Bronchial epithelial cell (primary cell): ENCODE measurements around the gene CTAGE1. TPM values are rescaled to one million over a fixed set of nuclear protein-coding genes. Genes with fewer than 3 reads are reported as not detected.
A peak's percentile ranks its signal among the peaks of the same experiment; 100 is the strongest.

Source experiments
- DNase-seq: peaks from one replicate; pipeline ENCODE4 v3.0.0-alpha.2; 2010; ENCODE audit warnings: low read depth
- FAIRE-seq: peaks from 2 replicates; lab custom pipeline; 2011; peaks lifted over from hg19 to GRCh38; lab: Jason Lieb, UNC
- H3K27me3 ChIP-seq: 2 replicates; pipeline ENCODE4 v1.5.1; 2011; ENCODE audit warnings: low read length; ENCODE audit not compliant: control insufficient read depth, insufficient read depth
- H3K36me3 ChIP-seq: 2 replicates; pipeline ENCODE4 v1.5.1; 2011; ENCODE audit warnings: low read length; ENCODE audit not compliant: control insufficient read depth, insufficient read depth
- H3K4me3 ChIP-seq: 2 replicates; pipeline ENCODE4 v1.5.1; 2011; ENCODE audit warnings: mild to moderate bottlenecking, low read depth, low read length, control low read depth
- total RNA-seq: library from RNA; depleted of rRNA; stranded (reverse); fragments of >200 nt; gene quantifications from 2 replicates; pipeline ENCODE4 v1.2.1, GENCODE V29; 2014
- TF ChIP-seq, protein P1 (sequence below): IDR thresholded peaks from 2 replicates; pipeline ENCODE4 v1.5.1; 2011; ENCODE audit warnings: mild to moderate bottlenecking, moderate library complexity, low read length, control low read depth, inconsistent platforms; ENCODE audit not compliant: insufficient read depth, severe bottlenecking

CTAGE1 gene
- total RNA-seq, 1 donor from 2014 or later = not detected

DNA sequence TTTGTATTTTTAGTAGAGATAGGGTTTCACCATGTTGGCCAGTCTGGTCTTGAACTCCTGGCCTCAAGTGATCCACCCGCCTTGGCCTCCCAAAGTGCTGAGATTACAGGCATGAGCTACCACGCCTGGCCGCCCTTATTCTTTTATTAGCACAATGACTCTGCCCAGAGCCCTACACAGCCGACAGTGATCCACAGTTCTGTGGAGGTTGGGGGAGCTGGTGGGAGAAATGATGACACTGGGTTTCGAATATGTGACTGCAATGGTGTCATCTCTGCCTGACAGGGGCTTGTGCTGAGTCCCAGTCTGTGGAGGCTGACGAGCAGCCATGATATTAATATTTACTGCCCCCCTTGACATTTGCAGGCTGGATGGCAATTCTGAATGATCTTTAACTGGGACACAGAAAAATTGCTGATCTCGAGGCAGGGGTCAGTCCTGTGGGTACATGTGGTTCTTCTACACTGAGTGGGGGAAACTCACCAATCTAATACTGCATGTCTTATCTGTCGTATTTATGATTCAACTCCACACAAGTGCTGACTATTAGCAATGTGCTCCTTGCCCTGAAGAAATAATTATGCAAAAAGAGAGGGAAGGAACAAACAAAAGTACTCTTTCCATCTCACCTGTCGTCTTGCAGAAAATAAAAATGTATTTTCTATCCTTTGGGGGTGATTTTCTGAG lies 6.3 kb upstream of the CTAGE1 start:
- TF ChIP-seq, protein P1, sequence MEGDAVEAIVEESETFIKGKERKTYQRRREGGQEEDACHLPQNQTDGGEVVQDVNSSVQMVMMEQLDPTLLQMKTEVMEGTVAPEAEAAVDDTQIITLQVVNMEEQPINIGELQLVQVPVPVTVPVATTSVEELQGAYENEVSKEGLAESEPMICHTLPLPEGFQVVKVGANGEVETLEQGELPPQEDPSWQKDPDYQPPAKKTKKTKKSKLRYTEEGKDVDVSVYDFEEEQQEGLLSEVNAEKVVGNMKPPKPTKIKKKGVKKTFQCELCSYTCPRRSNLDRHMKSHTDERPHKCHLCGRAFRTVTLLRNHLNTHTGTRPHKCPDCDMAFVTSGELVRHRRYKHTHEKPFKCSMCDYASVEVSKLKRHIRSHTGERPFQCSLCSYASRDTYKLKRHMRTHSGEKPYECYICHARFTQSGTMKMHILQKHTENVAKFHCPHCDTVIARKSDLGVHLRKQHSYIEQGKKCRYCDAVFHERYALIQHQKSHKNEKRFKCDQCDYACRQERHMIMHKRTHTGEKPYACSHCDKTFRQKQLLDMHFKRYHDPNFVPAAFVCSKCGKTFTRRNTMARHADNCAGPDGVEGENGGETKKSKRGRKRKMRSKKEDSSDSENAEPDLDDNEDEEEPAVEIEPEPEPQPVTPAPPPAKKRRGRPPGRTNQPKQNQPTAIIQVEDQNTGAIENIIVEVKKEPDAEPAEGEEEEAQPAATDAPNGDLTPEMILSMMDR = no peak
- FAIRE-seq = no peak
- DNase-seq = no peak
- H3K36me3 ChIP-seq = no peaks in the 10 kb centered on the region
- no peaks in the 10 kb centered on the region for H3K27me3 ChIP-seq
- no peak overlapping the region for H3K4me3 ChIP-seq

DNA sequence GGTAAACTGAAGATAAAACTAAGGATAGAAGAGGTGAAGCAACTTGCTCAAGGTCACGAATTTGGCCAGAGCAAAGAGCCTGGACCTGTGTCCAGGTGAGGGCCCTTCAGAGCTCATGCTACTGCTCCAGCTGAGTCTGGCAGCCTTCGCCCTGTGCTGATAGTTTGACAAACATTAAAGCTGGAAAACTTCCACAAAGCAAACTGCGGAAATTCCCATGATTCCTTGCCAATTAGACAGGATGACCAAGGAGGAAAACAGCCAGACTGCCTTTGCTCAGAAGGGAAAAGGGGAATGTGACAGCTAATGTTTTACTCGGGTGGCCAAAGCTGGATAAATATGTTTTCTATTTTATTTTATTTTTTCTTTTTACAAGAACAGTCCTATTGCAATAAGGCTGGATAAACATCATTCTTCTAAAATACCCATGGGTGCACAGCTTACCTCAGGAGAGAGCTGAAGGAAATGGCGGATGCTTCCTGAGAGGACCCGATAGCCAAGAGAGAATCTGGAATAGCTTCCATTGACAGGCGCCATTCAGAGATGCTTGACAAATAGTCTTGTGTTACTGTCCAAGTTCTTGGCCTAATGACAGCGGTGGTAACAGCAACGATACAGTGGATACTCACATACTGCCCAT lies 5.3 kb upstream of the CTAGE1 start:
- DNase-seq (peak; percentile 56), FAIRE-seq (no peak)
- TF ChIP-seq, protein P1 = no peak
- Histone ChIP-seq H3K4me3 (no peak overlapping the region), H3K36me3 (no peaks in the 10 kb centered on the region), H3K27me3 (no peaks in the 10 kb centered on the region)

DNA sequence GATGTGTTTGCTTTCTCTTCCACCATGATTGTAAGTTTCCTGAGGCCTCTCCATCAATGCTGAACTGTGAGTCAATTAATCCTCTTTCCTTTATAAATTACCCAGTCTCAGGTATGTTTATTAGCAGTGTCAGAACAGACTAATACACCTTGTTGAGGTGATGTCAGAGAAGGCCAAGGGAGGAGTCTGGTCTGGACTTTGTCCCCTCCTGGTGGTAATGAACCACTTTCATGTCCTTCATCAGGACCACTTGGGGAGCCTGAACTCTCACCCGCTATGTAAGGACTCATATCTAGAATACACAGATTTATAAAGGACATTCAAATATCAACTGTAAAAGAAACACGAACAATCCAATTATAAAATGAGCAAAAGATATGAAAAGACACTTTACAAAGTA lies 2.9 kb upstream of the CTAGE1 start:
- FAIRE-seq (no peak), DNase-seq (no peak)
- H3K4me3 ChIP-seq = no peak overlapping the region
- H3K36me3 ChIP-seq = no peaks in the 10 kb centered on the region
- TF ChIP-seq, protein P1 = no peak
- no peaks in the 10 kb centered on the region for H3K27me3 ChIP-seq

DNA sequence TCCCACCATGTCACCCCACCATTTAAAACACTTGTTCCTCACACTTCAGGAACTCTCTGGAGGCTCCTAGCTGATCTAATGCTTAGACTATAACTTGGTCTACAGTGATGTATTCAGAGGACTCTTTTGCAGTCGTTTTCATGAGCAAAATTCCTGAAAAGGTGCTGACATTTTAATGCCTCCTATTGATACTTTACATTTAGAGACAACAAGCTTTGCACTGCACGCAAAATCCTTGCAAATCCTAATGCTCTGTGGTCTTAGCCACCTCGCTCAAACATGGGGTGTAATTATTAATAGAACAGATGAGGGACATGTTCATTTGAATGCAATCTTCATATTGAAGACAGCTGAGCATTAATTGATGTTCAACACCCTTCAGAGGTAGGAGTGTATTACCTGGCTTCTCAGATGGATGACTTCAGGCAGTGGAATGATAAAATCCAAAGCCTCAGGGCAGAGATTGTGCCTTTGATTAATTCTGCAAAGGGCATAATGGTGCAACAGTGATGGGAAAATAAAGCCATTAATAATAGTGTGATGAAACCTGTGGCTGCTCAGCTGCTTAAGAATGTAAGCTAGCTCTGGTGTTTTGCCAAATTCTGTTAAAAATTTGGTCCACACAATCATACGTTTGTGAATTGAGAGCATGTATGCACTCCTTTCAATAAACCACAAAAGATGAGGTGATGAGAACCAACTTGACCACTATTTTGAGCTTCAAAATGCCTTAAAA lies 5.4 kb downstream of the CTAGE1 start:
- no peak for FAIRE-seq
- TF ChIP-seq, protein P1 = no peak

DNA sequence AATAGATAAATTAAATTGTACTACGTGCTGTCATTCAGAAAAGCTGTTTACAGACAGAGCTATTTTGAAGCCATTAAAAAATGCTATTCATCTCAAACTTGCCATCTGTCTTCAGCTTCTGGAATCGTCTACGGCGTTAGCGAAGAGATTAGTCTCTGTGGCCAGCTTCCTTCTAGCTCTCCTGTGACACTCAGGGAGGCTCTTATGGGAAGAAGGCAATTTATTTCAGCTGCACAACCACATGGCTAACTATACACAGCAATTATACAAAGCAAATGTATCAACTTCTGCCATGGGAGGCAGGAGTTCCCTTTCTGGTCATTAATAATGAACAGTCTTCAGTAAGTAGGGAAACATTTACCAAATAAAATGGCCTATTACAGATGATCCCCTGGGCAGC lies 6.3 kb downstream of the CTAGE1 start:
- Histone ChIP-seq H3K36me3 (no peaks in the 10 kb centered on the region), H3K27me3 (no peaks in the 10 kb centered on the region), H3K4me3 (no peak overlapping the region)
- TF ChIP-seq, protein P1 = no peak
- DNase-seq = no peak
- no peak for FAIRE-seq

More for the DNA sequence above, 5.4 kb downstream of the CTAGE1 start:
- no peak for DNase-seq
- Histone ChIP-seq H3K36me3 (no peaks in the 10 kb centered on the region), H3K4me3 (no peak overlapping the region), H3K27me3 (no peaks in the 10 kb centered on the region)
